Measurements from ENCODE around the gene NADK.

The NADK gene

GRCh38 chr1:1759456-1760344 is 18.6 kb downstream of the NADK start:
- Histone ChIP-seq H2BK12ac (ENCODE audit: low read length) (peak overlapping the region; percentile 41), H2BK5ac (ENCODE audit: low read length) (no peak overlapping the region), H2BK15ac (ENCODE audit: low read length) (no peak overlapping the region), H3K4me2 (ENCODE audit: insufficient read depth, low read length, poor library complexity, severe bottlenecking) (no peak overlapping the region), H4K8ac (ENCODE audit: low read depth, low read length) (no peak overlapping the region), H3K14ac (ENCODE audit: low read length) (no peak overlapping the region), H3K79me1 (ENCODE audit: low read depth, low read length) (peaks cover 31% of the 10 kb centered on the region), H2BK120ac (ENCODE audit: low read depth, low read length) (no peak overlapping the region), H2AFZ (ENCODE audit: low read length) (no peak overlapping the region), H3K4me1 (ENCODE audit: control insufficient read depth in 2 of 2, insufficient read depth in 1 of 2, low read depth in 1 of 2, low read length in 2 of 2) (peaks cover 0 to 7% of the 10 kb centered on the region in 2 donors), H3K9ac (ENCODE audit: low read depth, low read length, poor library complexity) (peak overlapping the region; percentile 44), H3K27ac (replicated peaks; ENCODE audit: low read length) (no peak overlapping the region), H3K4ac (ENCODE audit: low read length) (no peak overlapping the region), H3K27me3 (ENCODE audit: control insufficient read depth in 3 of 3, insufficient read depth in 3 of 3, low read depth in 1 of 3, low read length in 3 of 3) (no peaks in the 10 kb centered on the region), H4K91ac (ENCODE audit: low read depth, low read length, poor library complexity) (no peak overlapping the region), H3K4me3 (ENCODE audit: low read length in 2 of 2) (no peak overlapping the region), H3K36me3 (replicated peaks in 1 of 2; ENCODE audit: control insufficient read depth in 2 of 2, insufficient read depth in 2 of 2, low read length in 2 of 2) (peaks cover 52 to 90% of the 10 kb centered on the region in 2 donors), H2AK5ac (ENCODE audit: low read depth, low read length) (no peak overlapping the region), H3K23ac (ENCODE audit: low read depth, low read length, poor library complexity) (peak overlapping the region; percentile 92), H3K18ac (ENCODE audit: low read length) (no peak overlapping the region), H3K9me3 (replicated peaks in 1 of 2; ENCODE audit: control insufficient read depth in 2 of 2, insufficient read depth in 1 of 2, low read depth in 1 of 2, low read length in 2 of 2) (no peaks in the 10 kb centered on the region)
- DNase-seq (ENCODE audit: low spot score), result no peak
- no CpG with 5 or more reads among the region's 37 CpGs for WGBS, 2 donors (ENCODE audit: extremely low coverage in 2 of 2, insufficient read length in 2 of 2, insufficient replicate concordance in 1 of 2)

GRCh38 chr1:1758692-1759455 is 19.4 kb downstream of the NADK start:
- H2BK12ac ChIP-seq (ENCODE audit: low read length), result no peak overlapping the region
- no peak overlapping the region for H3K4ac ChIP-seq (ENCODE audit: low read length)
- H2BK5ac ChIP-seq (ENCODE audit: low read length), result no peak overlapping the region
- no CpG with 5 or more reads among the region's 34 CpGs for WGBS, 2 donors (ENCODE audit: extremely low coverage in 2 of 2, insufficient read length in 2 of 2, insufficient replicate concordance in 1 of 2)
- no peak overlapping the region for H2BK120ac ChIP-seq (ENCODE audit: low read depth, low read length)
- H3K27ac ChIP-seq (replicated peaks; ENCODE audit: low read length), result no peak overlapping the region
- H3K79me1 ChIP-seq (ENCODE audit: low read depth, low read length), result peaks cover 30% of the 10 kb centered on the region
- H3K18ac ChIP-seq (ENCODE audit: low read length), result no peak overlapping the region
- peaks cover 0 to 4% of the 10 kb centered on the region in 2 donors for H3K4me1 ChIP-seq (ENCODE audit: control insufficient read depth in 2 of 2, insufficient read depth in 1 of 2, low read depth in 1 of 2, low read length in 2 of 2)
- peaks cover 53 to 91% of the 10 kb centered on the region in 2 donors for H3K36me3 ChIP-seq (replicated peaks in 1 of 2; ENCODE audit: control insufficient read depth in 2 of 2, insufficient read depth in 2 of 2, low read length in 2 of 2)
- H3K14ac ChIP-seq (ENCODE audit: low read length), result no peak overlapping the region
- H2AK5ac ChIP-seq (ENCODE audit: low read depth, low read length), result no peak overlapping the region
- no peaks in the 10 kb centered on the region for H3K27me3 ChIP-seq (ENCODE audit: control insufficient read depth in 3 of 3, insufficient read depth in 3 of 3, low read depth in 1 of 3, low read length in 3 of 3)
- no peak overlapping the region for H4K91ac ChIP-seq (ENCODE audit: low read depth, low read length, poor library complexity)
- H3K9ac ChIP-seq (ENCODE audit: low read depth, low read length, poor library complexity), result peak overlapping the region; percentile 44
- no peak overlapping the region for H3K4me2 ChIP-seq (ENCODE audit: insufficient read depth, low read length, poor library complexity, severe bottlenecking)
- no peak overlapping the region for H2AFZ ChIP-seq (ENCODE audit: low read length)
- H3K9me3 ChIP-seq (replicated peaks in 1 of 2; ENCODE audit: control insufficient read depth in 2 of 2, insufficient read depth in 1 of 2, low read depth in 1 of 2, low read length in 2 of 2), result no peaks in the 10 kb centered on the region
- peak overlapping the region in 1 of 2 donors; percentile 27 for H3K4me3 ChIP-seq (ENCODE audit: low read length in 2 of 2)
- H3K23ac ChIP-seq (ENCODE audit: low read depth, low read length, poor library complexity), result peak overlapping the region; percentile 92
- no peak overlapping the region for H2BK15ac ChIP-seq (ENCODE audit: low read length)
- no peak overlapping the region for H4K8ac ChIP-seq (ENCODE audit: low read depth, low read length)
- DNase-seq (ENCODE audit: low spot score), result no peak

- no peak overlapping the region for H2BK120ac ChIP-seq (ENCODE audit: low read depth, low read length)
- H3K18ac ChIP-seq (ENCODE audit: low read length), result no peak overlapping the region
- H3K14ac ChIP-seq (ENCODE audit: low read length), result no peak overlapping the region
- H2AFZ ChIP-seq (ENCODE audit: low read length), result no peak overlapping the region
- DNase-seq (ENCODE audit: low spot score), result no peak
- peaks cover 29% of the 10 kb centered on the region for H3K79me1 ChIP-seq (ENCODE audit: low read depth, low read length)
- H3K27ac ChIP-seq (replicated peaks; ENCODE audit: low read length), result no peak overlapping the region
- no CpG with 5 or more reads among the region's 27 CpGs for WGBS, 2 donors (ENCODE audit: extremely low coverage in 2 of 2, insufficient read length in 2 of 2, insufficient replicate concordance in 1 of 2)
- H4K91ac ChIP-seq (ENCODE audit: low read depth, low read length, poor library complexity), result no peak overlapping the region
- no peak overlapping the region for H2BK15ac ChIP-seq (ENCODE audit: low read length)
- H4K8ac ChIP-seq (ENCODE audit: low read depth, low read length), result no peak overlapping the region
- H3K4me2 ChIP-seq (ENCODE audit: insufficient read depth, low read length, poor library complexity, severe bottlenecking), result no peak overlapping the region
- no peak overlapping the region for H3K9ac ChIP-seq (ENCODE audit: low read depth, low read length, poor library complexity)
- H2AK5ac ChIP-seq (ENCODE audit: low read depth, low read length), result no peak overlapping the region
- no peaks in the 10 kb centered on the region for H3K9me3 ChIP-seq (replicated peaks in 1 of 2; ENCODE audit: control insufficient read depth in 2 of 2, insufficient read depth in 1 of 2, low read depth in 1 of 2, low read length in 2 of 2)
- H2BK12ac ChIP-seq (ENCODE audit: low read length), result no peak overlapping the region
- no peaks in the 10 kb centered on the region for H3K4me1 ChIP-seq (ENCODE audit: control insufficient read depth in 2 of 2, insufficient read depth in 1 of 2, low read depth in 1 of 2, low read length in 2 of 2)
- peak overlapping the region; percentile 53 for H2BK5ac ChIP-seq (ENCODE audit: low read length)
- H3K27me3 ChIP-seq (ENCODE audit: control insufficient read depth in 3 of 3, insufficient read depth in 3 of 3, low read depth in 1 of 3, low read length in 3 of 3), result no peaks in the 10 kb centered on the region
- peak overlapping the region; percentile 97 for H3K23ac ChIP-seq (ENCODE audit: low read depth, low read length, poor library complexity)
- no peak overlapping the region for H3K4me3 ChIP-seq (ENCODE audit: low read length in 2 of 2)
- no peak overlapping the region for H3K4ac ChIP-seq (ENCODE audit: low read length)
- H3K36me3 ChIP-seq (replicated peaks in 1 of 2; ENCODE audit: control insufficient read depth in 2 of 2, insufficient read depth in 2 of 2, low read length in 2 of 2), result peaks cover 52 to 94% of the 10 kb centered on the region in 2 donors
Measured at GRCh38 chr1:1758059-1758621, 20.1 kb downstream of the NADK start.

Data from neuronal stem cell (in vitro differentiated cells).